GM21737 (cell line): Measurements from ENCODE around the gene ZNF664.

Experiments
- ATAC-seq: cut with Tn5 transposase; IDR thresholded peaks from one replicate; pipeline ENCODE4 v1.9.1; 2021; ENCODE audit warnings: mild to moderate bottlenecking, moderate library complexity; ENCODE audit not compliant: unreplicated experiment

The ZNF664 gene

DNA sequence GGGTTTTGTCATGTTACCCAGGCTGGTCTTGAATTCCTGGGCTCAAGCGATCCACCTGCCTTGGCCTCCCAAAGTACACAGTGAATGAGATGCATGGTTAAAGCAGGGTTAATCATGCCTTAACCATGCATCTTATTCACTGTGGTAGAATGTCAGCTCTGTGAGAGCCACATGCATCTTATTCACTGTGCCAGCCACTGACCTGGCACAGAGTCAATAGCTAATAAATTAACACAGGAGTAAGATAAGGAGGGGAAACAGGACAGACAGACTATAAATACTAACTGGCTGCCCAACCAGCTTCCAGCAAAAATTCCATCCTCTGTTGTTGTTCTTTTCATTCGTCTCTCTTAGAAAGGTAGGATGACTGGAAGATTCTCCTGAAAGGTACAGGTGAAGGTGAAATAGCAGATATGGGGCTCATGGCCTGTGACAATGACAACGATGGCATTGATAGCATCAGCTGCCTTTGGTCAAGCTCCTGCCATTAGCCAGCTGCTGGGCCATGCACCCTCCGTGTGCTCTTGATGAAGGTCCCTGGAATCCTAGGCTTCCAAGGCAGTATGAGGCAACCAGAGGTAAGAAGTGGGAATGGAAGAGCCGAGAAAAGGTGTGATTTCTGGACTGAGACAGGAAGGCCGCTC lies 76.6 kb downstream of the ZNF664 start:
- ATAC-seq, result no peak

DNA sequence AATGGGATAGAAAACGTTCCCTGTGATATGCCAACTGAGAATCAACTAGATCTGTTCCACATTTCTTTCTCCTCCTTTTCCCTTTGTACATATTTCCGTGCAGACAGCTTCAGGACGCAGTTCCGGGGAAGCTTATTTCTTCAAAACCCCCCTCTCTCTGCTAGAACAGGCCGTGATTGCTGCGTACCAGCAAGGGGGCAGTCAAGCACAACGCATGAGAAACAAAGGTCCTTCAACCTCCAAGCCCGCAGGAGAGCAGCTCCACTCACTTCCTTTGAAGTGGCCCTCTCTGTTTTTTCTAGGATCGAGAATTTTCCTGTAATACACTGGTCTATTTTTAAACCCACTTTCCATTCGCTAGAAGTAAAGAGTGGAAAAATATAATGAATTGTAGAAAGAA lies 80.8 kb downstream of the ZNF664 start:
- no peak for ATAC-seq

DNA sequence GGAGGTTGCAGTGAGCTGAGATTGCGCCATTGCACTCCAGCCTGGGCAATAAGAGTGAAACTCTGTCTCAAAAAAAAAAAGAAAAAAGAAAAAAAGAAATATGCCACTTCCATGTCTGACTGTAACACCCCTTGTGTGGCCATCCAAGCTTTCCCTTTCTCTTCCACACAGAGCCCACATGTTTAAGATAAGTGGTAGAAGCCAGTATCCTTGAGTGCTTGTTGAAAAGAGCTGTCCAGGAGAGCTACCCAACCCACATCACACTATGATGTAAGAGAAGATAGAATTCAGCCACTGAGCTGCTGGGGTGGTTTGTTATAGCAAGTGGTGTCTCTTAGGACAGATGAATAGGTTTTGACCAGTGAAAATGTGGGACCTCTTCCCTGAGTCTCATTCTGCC lies 82.1 kb downstream of the ZNF664 start:
- ATAC-seq, result no peak

DNA sequence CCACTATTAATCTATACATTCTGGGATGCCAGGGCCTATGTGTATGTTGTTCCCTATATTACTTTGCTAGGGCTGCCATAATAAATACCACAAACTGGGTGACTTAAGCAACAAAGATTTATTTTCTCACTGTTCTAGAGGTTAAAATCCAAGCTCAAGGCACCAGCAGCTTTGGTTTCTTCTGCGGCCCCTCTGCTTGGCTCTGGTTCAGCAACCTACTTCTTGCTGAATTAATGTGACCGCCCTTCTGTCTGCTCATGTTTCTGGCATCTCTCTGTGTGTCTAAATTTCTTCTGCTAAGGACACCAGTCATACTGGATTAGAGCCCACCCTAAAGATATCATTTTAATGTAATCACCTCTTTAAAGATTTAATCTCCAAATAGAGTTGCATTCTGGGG lies 84.7 kb downstream of the ZNF664 start:
- no peak for ATAC-seq

DNA sequence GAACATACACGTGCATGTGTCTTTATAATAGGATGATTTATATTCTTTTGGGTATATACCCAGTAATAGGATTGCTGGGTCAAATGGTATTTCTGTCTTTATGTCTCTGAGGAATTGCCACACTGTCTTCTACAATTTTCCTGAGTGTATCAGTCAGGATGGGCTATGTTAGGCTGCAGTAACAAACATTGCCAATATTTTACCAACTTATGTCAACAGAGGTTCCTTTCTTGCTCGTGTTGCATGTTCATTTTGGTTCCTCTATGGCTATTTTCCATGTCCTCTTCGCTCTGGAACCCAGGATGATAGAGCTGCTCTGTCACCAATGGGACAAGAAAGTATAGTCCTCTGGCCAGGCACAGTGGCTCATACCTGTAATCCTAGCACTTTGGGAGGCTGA lies 86.7 kb downstream of the ZNF664 start:
- ATAC-seq, result no peak
